Right lobe of liver (tissue), 4 donors: ENCODE results near the gene MXD3.

ENCODE experiments used
- POLR2A ChIP-seq: fragments of 450-650 bp; IDR thresholded peaks from one replicate; pipeline ENCODE4 v1.6.1; 2017; ENCODE audit warnings: antibody characterized with exemption, mild to moderate bottlenecking
- TF ChIP-seq, protein P1 (sequence below), 4 donors: fragments of 200-600 bp in 3 of 4; fragments of 450-650 bp in 1 of 4; IDR thresholded peaks; one replicate each; pipeline versions ENCODE4 v1.5.1 to v1.8.0; 2016 to 2022; ENCODE audit warnings: antibody characterized with exemption in 4 of 4, mild to moderate bottlenecking in 2 of 4
- donor health status: DM: no; HTN: no; CAD: no.
- donor health status: DM: no; HTN: no; CAD: no.
- donor health status: DM: no; HTN: yes; CAD: no.

DNA sequence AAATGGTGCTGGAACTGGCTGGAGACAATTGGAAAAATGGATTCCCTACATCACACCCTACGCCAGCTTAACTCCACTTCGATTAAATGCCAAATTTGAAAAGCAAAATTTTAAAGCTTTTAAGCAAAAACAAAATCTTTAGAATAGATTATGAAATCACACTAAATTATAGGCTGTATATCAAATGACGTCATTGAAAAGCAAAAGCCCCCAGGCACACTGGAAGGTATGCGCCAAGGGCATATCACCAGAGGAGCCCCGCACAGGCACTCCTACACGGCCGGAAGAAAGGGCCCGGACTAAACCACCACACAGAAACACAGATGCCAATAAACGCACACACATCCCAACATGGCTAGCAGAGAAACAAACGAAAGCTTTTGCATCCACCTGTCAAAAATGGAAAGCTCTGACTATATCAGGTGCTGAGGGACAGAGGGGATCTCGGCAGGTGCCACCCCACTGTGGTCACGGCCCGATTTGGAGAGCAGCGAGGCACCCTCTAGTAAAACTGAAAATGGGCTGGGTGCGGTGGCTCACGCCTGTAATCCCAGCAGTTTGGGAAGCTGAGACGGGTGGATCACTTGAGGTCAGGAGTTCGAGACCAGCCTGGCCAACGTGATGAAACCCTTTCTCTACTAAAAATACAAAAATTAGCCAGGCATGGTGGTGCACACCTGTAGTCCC, 17.0 kb upstream of the MXD3 start:
- TF ChIP-seq, protein P1, sequence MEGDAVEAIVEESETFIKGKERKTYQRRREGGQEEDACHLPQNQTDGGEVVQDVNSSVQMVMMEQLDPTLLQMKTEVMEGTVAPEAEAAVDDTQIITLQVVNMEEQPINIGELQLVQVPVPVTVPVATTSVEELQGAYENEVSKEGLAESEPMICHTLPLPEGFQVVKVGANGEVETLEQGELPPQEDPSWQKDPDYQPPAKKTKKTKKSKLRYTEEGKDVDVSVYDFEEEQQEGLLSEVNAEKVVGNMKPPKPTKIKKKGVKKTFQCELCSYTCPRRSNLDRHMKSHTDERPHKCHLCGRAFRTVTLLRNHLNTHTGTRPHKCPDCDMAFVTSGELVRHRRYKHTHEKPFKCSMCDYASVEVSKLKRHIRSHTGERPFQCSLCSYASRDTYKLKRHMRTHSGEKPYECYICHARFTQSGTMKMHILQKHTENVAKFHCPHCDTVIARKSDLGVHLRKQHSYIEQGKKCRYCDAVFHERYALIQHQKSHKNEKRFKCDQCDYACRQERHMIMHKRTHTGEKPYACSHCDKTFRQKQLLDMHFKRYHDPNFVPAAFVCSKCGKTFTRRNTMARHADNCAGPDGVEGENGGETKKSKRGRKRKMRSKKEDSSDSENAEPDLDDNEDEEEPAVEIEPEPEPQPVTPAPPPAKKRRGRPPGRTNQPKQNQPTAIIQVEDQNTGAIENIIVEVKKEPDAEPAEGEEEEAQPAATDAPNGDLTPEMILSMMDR (IDR thresholded peaks at IDR 0.05) = no peak
- no peak for TF ChIP-seq POLR2A
